Uterus (tissue), 2 donors: ENCODE measurements around the gene RPS6KA2.

Experiments
- CTCF ChIP-seq, 4 experiments: fragments of 200-600 bp in 2 of 4; fragments of 450-650 bp in 2 of 4; sonication (generic) in 2 of 4; IDR thresholded peaks; one replicate each; pipeline ENCODE4 v1.5.1; 2016 to 2019; ENCODE audit warnings: antibody characterized with exemption in 4 of 4, mild to moderate bottlenecking in 2 of 4, moderate library complexity in 1 of 4
- POLR2A ChIP-seq, 2 donors: fragments of 450-650 bp; IDR thresholded peaks; one replicate each; pipeline ENCODE4 v1.6.1; 2016; ENCODE audit warnings: antibody characterized with exemption in 2 of 2, mild to moderate bottlenecking in 1 of 2, moderate library complexity in 1 of 2

DNA sequence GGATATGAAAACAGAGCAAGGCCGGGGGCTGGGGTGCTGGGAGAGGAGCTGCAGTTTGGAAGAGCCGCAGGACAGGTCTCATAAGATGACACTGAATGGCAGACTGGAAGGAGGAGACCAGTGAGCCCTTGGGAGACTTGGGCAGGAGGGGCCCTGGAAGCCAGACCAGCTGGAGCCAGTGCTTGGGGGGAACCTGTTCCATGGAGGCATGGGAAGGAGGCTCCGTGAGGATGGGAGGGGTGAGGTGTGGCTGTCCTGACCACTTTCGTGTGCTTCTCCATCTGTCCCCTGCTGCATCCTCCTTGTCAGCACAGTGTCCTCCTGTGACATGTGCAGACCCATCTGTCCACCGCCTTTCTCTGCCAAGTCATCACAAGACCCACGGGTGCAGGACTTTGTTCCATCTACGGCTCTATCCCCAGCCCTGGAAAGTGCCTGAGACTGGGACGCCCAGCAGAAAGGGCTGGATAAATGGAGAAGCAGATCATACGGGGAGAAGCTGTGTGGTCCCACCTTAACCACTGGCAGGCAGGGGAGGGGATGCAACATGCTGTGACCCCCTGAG lies 159.5 kb downstream of the RPS6KA2 start:
- TF ChIP-seq CTCF (IDR thresholded peaks at IDR 0.05) = no peak
- TF ChIP-seq POLR2A (IDR thresholded peaks at IDR 0.05) = no peak
